Esophagus muscularis mucosa (tissue), 4 donors: Measurements from ENCODE around the gene NBPF11.
"Not testable (repeated sequence)": the region's sequence is repeated elsewhere in the genome, so short reads cannot be mapped to it uniquely, and the experiment has no call there.

ENCODE experiments used
- CTCF ChIP-seq, 3 experiments: fragments of 200-600 bp in 2 of 3; fragments of 450-650 bp in 1 of 3; sonication (generic) in 2 of 3; IDR thresholded peaks; one replicate each; pipeline ENCODE4 v1.5.1; 2017 to 2019; ENCODE audit warnings: antibody characterized with exemption in 3 of 3, mild to moderate bottlenecking in 2 of 3, moderate library complexity in 1 of 3
- EP300 ChIP-seq: sonication (generic); formaldehyde crosslinking; IDR thresholded peaks from one replicate; pipeline ENCODE4 v1.6.1; 2017; ENCODE audit warnings: antibody characterized with exemption
- POLR2A ChIP-seq: fragments of 450-650 bp; IDR thresholded peaks from one replicate; pipeline ENCODE4 v1.6.1; 2017; ENCODE audit warnings: antibody characterized with exemption, moderate library complexity, mild to moderate bottlenecking, low read depth
- POLR2AphosphoS5 ChIP-seq, 2 donors: sonication (generic); formaldehyde crosslinking; IDR thresholded peaks; one replicate each; pipeline ENCODE4 v1.6.1; 2017; ENCODE audit warnings: antibody characterized with exemption in 2 of 2

GRCh38 chr1:148150945-148151344 is 1.1 kb downstream of the NBPF11 start:
- TF ChIP-seq CTCF (IDR thresholded peaks at IDR 0.05); POLR2A; POLR2AphosphoS5 (IDR thresholded peaks at IDR 0.05); EP300: not testable (repeated sequence)
